Common myeloid progenitor, CD34-positive (primary cell): ENCODE measurements around the gene HS6ST3.

ENCODE experiments used
- CTCF ChIA-PET: fragments of 350-600 bp; sonication (Branson Sonifier 250); formaldehyde crosslinking; loops from one replicate; lab custom pipeline; 2021; ENCODE audit warnings: antibody characterized with exemption; lab: Charles Lee
- POLR2A ChIA-PET: fragments of 350-600 bp; sonication (Branson Sonifier 250); formaldehyde crosslinking; loops from one replicate; lab custom pipeline; 2021; ENCODE audit warnings: antibody characterized with exemption; lab: Charles Lee
- DNase-seq, 3 donors: peaks; one replicate each; pipeline versions ENCODE4 v3.0.0 to v3.0.0-alpha.2; 2013
- H3K27ac ChIP-seq, 2 experiments: 1 replicate in 1 of 2; 2 replicates in 1 of 2; pipeline ENCODE4 v1.7.0; 2013; ENCODE audit warnings: inconsistent platforms in 2 of 2, low read length in 2 of 2, mild to moderate bottlenecking in 2 of 2, low read depth in 1 of 2, moderate library complexity in 1 of 2; ENCODE audit not compliant: severe bottlenecking in 2 of 2, insufficient read depth in 1 of 2, poor library complexity in 1 of 2
- H3K27me3 ChIP-seq, 5 experiments: replicated peaks in 2 of 5; 1 replicate in 3 of 5; 2 replicates in 2 of 5; pipeline versions ENCODE4 v1.6.1 to v1.7.0; 2013; ENCODE audit warnings: low read length in 4 of 5, mild to moderate bottlenecking in 2 of 5, moderate library complexity in 2 of 5, inconsistent platforms in 1 of 5; ENCODE audit not compliant: insufficient read depth in 5 of 5, control insufficient read depth in 4 of 5
- H3K36me3 ChIP-seq, 4 experiments: 1 replicate in 2 of 4; 2 replicates in 2 of 4; pipeline versions ENCODE4 v1.6.1 to v1.7.0; 2013; ENCODE audit warnings: low read length in 3 of 4, control low read depth in 1 of 4, mild to moderate bottlenecking in 1 of 4; ENCODE audit not compliant: control insufficient read depth in 4 of 4, insufficient read depth in 4 of 4
- H3K4me1 ChIP-seq, 4 experiments: 1 replicate in 3 of 4; 2 replicates in 1 of 4; pipeline versions ENCODE4 v1.6.1 to v1.7.1; 2013; ENCODE audit warnings: low read length in 3 of 4, mild to moderate bottlenecking in 3 of 4, control low read depth in 1 of 4, inconsistent platforms in 1 of 4, moderate library complexity in 1 of 4; ENCODE audit not compliant: control insufficient read depth in 4 of 4, insufficient read depth in 4 of 4; ENCODE audit errors: control extremely low read depth in 1 of 4
- H3K4me3 ChIP-seq, 7 experiments: 1 replicate in 4 of 7; 2 replicates in 3 of 7; pipeline versions ENCODE4 v1.5.1 to v1.7.0; 2013; ENCODE audit warnings: mild to moderate bottlenecking in 7 of 7, low read length in 6 of 7, moderate library complexity in 6 of 7, inconsistent platforms in 2 of 7, low read depth in 2 of 7, control low read depth in 1 of 7; ENCODE audit not compliant: insufficient read depth in 4 of 7, control insufficient read depth in 1 of 7; ENCODE audit errors: extremely low read depth in 1 of 7
- H3K9me3 ChIP-seq, 5 experiments: 1 replicate in 4 of 5; 2 replicates in 1 of 5; pipeline versions ENCODE4 v1.6.1 to v1.7.1; 2013; ENCODE audit warnings: low read length in 4 of 5, mild to moderate bottlenecking in 2 of 5, inconsistent platforms in 1 of 5, low read depth in 1 of 5, moderate library complexity in 1 of 5; ENCODE audit not compliant: control insufficient read depth in 4 of 5, insufficient read depth in 2 of 5; ENCODE audit errors: control extremely low read depth in 1 of 5
- WGBS: methylation state at CpG from one replicate; pipeline ENCODE4 v1.1.5; 2013; ENCODE audit not compliant: insufficient coverage; 5-methylcytosine and 5-hydroxymethylcytosine counted together

The HS6ST3 gene

DNA sequence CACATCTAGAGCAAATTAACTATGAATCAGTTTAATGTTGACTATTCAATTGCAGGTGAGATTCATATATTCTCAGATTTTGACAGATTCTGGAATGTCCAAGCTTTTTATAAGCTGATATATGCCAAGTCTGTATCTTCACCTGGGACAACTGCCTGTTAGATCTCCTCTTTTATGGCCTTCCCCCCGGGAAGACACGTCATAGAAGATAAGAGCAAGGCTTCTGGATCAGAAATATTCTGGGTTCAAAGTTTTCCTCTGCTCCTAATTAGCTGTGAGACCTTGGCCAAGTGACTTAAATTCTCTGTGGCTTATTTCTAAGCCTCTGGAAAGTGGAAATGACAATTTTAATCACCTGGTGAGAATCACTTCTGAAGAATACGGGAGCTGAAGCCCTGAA is 716.8 kb downstream of the HS6ST3 start:
- WGBS: 100% methylated on average over 3 of the region's 3 CpGs
- no peak overlapping the region for H3K4me3 ChIP-seq
- no peaks in the 10 kb centered on the region for H3K27me3 ChIP-seq
- no peak for DNase-seq
- no peak overlapping the region for H3K27ac ChIP-seq
- no peaks in the 10 kb centered on the region for H3K36me3 ChIP-seq
- ChIA-PET CTCF (no interaction called here), POLR2A (no interaction called here)
- no peaks in the 10 kb centered on the region for H3K4me1 ChIP-seq
- H3K9me3 ChIP-seq: no peaks in the 10 kb centered on the region

DNA sequence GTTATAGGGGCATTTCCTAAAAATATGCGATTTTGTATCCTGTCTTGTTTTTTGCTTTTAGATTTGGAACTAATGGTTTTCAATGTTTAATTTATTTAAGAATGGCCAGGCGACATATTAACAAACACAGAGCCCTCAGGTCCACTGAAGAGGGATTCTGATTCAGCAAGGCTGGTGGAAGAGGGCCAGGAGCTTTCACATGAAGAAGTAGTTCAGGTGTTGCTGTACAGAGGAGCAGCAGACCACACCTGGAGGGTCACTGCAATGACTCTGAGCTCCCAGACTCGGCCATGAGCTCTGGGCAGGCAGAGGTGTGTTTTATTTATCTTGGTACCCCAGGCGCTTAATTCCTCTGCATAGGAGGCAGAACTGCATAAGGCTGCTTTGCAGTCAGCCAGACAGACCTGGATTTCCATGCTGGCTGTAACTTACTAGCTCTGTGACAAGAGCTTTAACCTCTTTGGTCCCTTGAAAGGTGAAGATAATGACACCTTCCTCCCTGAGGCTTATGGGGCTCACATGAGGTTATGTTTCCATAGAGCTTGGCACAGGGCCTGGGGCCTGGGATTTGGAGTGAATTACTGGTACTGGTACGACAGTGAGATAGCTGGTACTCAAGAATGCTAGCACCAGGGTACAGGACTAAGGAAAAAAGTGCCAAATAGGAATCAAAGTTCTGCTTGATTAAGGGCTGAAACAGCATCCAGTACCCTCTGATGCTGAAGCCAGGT is 719.6 kb downstream of the HS6ST3 start:
- Histone ChIP-seq H3K36me3 (no peaks in the 10 kb centered on the region), H3K27ac (no peak overlapping the region), H3K27me3 (no peaks in the 10 kb centered on the region), H3K4me3 (no peak overlapping the region), H3K9me3 (no peaks in the 10 kb centered on the region), H3K4me1 (no peaks in the 10 kb centered on the region)
- ChIA-PET POLR2A (no interaction called here), CTCF (no interaction called here)
- 93% methylated on average over 4 of the region's 5 CpGs for WGBS
- DNase-seq: no peak

DNA sequence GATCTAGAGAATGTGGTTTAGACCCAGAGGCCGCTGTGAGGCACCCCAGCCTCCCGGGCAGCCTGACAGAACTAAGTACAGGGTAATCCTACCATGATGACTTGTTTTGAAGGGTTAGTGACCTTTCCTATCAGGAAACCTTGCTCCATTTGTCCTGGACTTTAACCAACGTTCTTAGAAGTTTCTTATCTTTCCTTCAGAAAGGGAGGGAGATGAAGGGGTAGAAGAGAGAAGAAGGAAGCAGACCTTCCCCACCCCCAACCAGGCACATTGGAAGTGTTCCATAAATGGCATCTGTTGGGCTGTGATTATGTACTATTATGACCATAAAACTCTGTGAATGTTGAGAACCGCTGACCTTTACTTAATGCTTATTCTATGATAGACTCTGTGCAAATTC is 720.2 kb downstream of the HS6ST3 start:
- Histone ChIP-seq H3K36me3 (no peaks in the 10 kb centered on the region), H3K9me3 (no peaks in the 10 kb centered on the region), H3K27ac (no peak overlapping the region), H3K27me3 (no peaks in the 10 kb centered on the region), H3K4me3 (no peak overlapping the region), H3K4me1 (no peaks in the 10 kb centered on the region)
- WGBS: 100% methylated on average over 1 of the region's 4 CpGs
- DNase-seq: no peak
- ChIA-PET CTCF (interaction anchor here (1.4 kb wide), 1 partner anchor 13 kb away, joined by 4 read pairs; no protein-coding TSS in a partner anchor), POLR2A (no interaction called here)

DNA sequence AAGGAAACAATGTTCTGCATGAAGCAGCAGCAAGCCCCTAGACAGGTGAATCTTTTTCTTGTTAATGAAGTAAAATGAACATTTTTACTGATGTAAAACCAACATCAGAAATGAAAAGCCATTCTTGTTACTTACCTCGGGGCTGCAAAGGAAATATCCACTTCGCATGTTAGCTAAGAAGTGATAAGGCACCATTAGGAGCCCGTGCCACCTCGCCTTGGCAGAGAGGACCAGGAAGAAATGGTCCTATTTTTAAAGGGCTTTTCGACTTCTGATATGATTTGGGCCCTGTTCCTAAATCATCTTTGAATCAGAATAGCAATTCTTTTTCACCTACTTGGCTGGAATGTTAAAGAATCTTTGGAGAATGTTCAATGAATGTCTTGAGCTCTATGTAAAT is 721.1 kb downstream of the HS6ST3 start:
- no peaks in the 10 kb centered on the region for H3K4me1 ChIP-seq
- CTCF ChIA-PET: interaction anchor here (1.4 kb wide), 1 partner anchor 12 kb away, joined by 4 read pairs; no protein-coding TSS in a partner anchor
- H3K9me3 ChIP-seq: no peaks in the 10 kb centered on the region
- WGBS: 95% methylated on average over 5 of the region's 5 CpGs
- POLR2A ChIA-PET: no interaction called here
- no peak overlapping the region for H3K27ac ChIP-seq
- H3K4me3 ChIP-seq: no peak overlapping the region
- H3K27me3 ChIP-seq: no peaks in the 10 kb centered on the region
- H3K36me3 ChIP-seq: no peaks in the 10 kb centered on the region
- no peak for DNase-seq

DNA sequence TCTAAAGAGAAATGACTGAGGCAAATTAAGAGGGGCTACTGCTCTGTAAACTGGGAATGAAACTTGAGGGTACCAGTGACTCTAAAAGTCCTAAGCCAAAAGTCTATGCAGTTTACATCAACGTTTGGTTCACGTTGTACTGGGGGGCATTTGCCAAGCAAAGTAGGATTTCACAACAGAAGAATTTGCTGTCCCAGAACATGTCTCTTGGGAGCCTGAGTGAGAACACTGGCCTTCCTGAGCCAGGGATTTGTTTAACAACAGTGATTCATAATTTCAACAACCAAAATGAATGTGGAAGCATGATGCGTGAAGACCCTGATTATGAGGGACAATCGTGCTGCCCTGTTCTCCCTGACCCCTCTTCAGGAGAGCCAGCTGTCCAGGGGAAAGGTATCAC is 726.4 kb downstream of the HS6ST3 start:
- POLR2A ChIA-PET: no interaction called here
- Histone ChIP-seq H3K36me3 (no peaks in the 10 kb centered on the region), H3K4me3 (no peak overlapping the region), H3K4me1 (no peaks in the 10 kb centered on the region), H3K27me3 (peaks cover 0 to 2% (median 0%) of the 10 kb centered on the region in 5 experiments), H3K27ac (no peak overlapping the region), H3K9me3 (no peaks in the 10 kb centered on the region)
- 100% methylated on average over 4 of the region's 4 CpGs for WGBS
- CTCF ChIA-PET: interaction anchor here (3.6 kb wide), 1 partner anchor 797 kb away, joined by 22 read pairs; no protein-coding TSS in a partner anchor
- no peak for DNase-seq

DNA sequence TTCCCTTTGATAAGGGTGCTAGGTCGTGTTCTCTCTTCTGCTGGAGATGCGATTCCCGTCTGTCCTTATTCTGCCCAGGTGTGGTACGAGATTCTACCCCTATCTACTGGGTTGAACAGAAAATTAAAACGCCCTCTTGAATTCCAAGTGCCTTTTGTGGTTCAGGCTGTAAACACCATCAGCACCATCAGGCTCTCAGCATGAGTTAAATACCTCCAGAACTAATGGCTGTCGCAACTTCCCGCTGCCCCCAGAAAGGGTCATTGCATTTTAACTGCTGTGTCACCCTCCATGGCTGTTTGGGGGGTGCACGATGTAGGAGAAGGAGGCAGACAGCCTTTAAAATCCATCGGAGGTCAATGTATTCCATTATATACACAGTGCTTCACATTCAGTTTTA is 727.0 kb downstream of the HS6ST3 start:
- ChIA-PET CTCF (interaction anchor here (1.0 to 3.6 kb wide), 4 partner anchors 19 to 797 kb away, joined by 4 to 22 read pairs (median 6); no protein-coding TSS in a partner anchor), POLR2A (no interaction called here)
- Histone ChIP-seq H3K36me3 (no peaks in the 10 kb centered on the region), H3K27me3 (peaks cover 0 to 2% (median 0%) of the 10 kb centered on the region in 5 experiments), H3K27ac (no peak overlapping the region), H3K4me1 (no peaks in the 10 kb centered on the region), H3K4me3 (no peak overlapping the region), H3K9me3 (no peaks in the 10 kb centered on the region)
- DNase-seq: no peak
- 91% methylated on average over 7 of the region's 9 CpGs for WGBS

DNA sequence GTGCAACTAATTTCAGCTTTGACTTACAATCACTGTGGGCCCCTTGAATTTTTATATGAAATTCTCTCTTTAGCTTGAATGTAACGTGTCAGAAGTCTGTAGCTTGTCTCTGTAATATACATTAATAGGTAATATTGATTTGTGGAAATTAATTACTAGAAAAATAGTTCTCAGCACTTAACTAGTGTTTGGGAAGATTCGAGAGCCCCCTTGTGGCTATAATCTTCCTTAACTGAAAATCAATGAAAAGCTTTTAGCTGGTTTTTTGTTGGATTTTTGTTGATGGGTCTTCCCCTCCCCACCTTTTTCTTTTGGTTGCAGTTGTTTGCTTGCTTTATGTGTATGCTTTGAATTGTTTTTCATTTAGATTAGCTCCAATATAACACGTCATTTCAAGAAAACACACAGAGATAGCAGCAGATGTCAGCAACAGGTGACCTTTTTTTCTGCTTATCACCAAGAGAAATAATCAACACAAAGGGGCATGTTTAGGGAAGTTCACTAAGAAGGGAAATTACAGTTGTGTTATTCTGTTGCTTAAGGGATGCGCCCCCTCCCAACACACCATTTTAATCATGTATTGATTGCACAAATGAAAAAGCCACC is 727.5 kb downstream of the HS6ST3 start:
- WGBS: no CpG with 5 or more reads among the region's 4 CpGs
- ChIA-PET CTCF (interaction anchor here (1.0 to 3.6 kb wide), 4 partner anchors 18 to 798 kb away, joined by 4 to 22 read pairs (median 6); no protein-coding TSS in a partner anchor), POLR2A (no interaction called here)
- peaks cover 0 to 2% (median 0%) of the 10 kb centered on the region in 5 experiments for H3K27me3 ChIP-seq
- no peaks in the 10 kb centered on the region for H3K36me3 ChIP-seq
- H3K4me3 ChIP-seq: no peak overlapping the region
- peaks cover 0 to 3% (median 0%) of the 10 kb centered on the region in 4 experiments for H3K4me1 ChIP-seq
- peak; percentile 6 to 26 (median 20) for DNase-seq
- no peak overlapping the region for H3K27ac ChIP-seq
- no peaks in the 10 kb centered on the region for H3K9me3 ChIP-seq
